T-helper 2 cell treated with Interferon-gamma antibody and Interleukin-4, amounts not matched to agents 5 μg/mL and 100 μg/mL, for 36 hours (primary cell): ENCODE results near the gene TMPRSS3.

Source experiments
- DNase-seq: peaks from one replicate; pipeline ENCODE4 v3.0.0; 2021; ENCODE audit warnings: low spot score
- H3K27ac Mint-ChIP-seq: one replicate; pipeline ENCODE4 v1.8.0; 2021; ENCODE audit warnings: mild to moderate bottlenecking, mixed read lengths
- H3K27me3 Mint-ChIP-seq: one replicate; pipeline ENCODE4 v1.8.0; 2021; ENCODE audit warnings: low read depth, mixed read lengths
- H3K36me3 Mint-ChIP-seq: one replicate; pipeline ENCODE4 v1.8.0; 2021; ENCODE audit warnings: low read depth, mixed read lengths
- H3K4me1 Mint-ChIP-seq: one replicate; pipeline ENCODE4 v1.8.0; 2021; ENCODE audit warnings: low read depth, mixed read lengths
- H3K4me3 Mint-ChIP-seq: one replicate; pipeline ENCODE4 v1.8.0; 2022; ENCODE audit warnings: mild to moderate bottlenecking, moderate library complexity, mixed read lengths
- H3K9me3 Mint-ChIP-seq: one replicate; pipeline ENCODE4 v1.8.0; 2021; ENCODE audit warnings: mixed read lengths

TMPRSS3 gene

GRCh38 chr21:42374457-42374856 lies 21.4 kb downstream of the TMPRSS3 start:
- H3K4me1 Mint-ChIP-seq = peaks cover 12% of the 10 kb centered on the region
- H3K9me3 Mint-ChIP-seq = no peaks in the 10 kb centered on the region
- no peak overlapping the region for H3K4me3 Mint-ChIP-seq
- H3K27ac Mint-ChIP-seq = peak overlapping the region; percentile 51
- H3K27me3 Mint-ChIP-seq = no peaks in the 10 kb centered on the region
- H3K36me3 Mint-ChIP-seq = no peaks in the 10 kb centered on the region
- no peak for DNase-seq

GRCh38 chr21:42373908-42374455 lies 21.9 kb downstream of the TMPRSS3 start:
- Mint-ChIP-seq H3K27me3 (no peaks in the 10 kb centered on the region), H3K36me3 (no peaks in the 10 kb centered on the region), H3K9me3 (no peaks in the 10 kb centered on the region), H3K4me3 (no peak overlapping the region), H3K27ac (peak overlapping the region; percentile 51), H3K4me1 (peaks cover 15% of the 10 kb centered on the region)
- DNase-seq = no peak

DNA sequence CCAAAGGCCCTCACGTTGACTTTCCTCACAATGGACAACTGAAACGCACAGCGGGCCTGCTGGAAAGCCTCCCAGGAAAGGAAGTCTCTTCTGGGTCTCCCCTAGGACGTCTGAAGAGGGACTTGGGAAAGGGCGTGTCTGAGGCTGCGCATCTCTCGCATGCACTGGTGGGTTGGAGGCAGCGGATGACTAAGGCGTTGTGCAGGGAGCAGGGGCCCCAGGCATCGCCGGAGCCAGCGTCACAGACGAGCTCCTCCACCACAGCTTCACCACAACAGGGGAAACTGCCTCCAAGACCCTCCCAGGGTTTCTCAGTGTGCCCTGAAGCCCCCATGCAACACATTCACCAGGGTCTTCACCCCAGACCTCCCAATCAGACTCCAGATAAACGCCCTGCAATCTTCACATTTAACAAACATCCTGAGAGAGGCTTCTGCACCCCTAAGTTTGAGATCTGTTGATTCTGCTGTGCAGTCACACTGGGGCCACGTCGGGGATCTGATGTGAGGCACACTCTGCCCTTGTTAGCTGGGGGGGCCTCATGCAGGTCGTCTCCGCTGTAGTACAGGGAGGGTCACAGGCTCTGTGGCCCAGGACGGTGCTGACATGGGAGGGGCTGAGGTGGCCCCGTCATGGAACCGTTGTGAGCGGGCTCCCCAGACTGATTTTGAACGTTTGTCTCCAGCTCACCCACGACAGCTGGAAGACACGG lies 22.5 kb downstream of the TMPRSS3 start:
- H3K4me1 Mint-ChIP-seq = peaks cover 17% of the 10 kb centered on the region
- H3K9me3 Mint-ChIP-seq = no peaks in the 10 kb centered on the region
- H3K36me3 Mint-ChIP-seq = no peaks in the 10 kb centered on the region
- H3K27me3 Mint-ChIP-seq = no peaks in the 10 kb centered on the region
- peak overlapping the region; percentile 42 for H3K4me3 Mint-ChIP-seq
- peak; percentile 46 for DNase-seq
- peak overlapping the region; percentile 81 for H3K27ac Mint-ChIP-seq

- Mint-ChIP-seq H3K27me3 (no peaks in the 10 kb centered on the region), H3K36me3 (no peaks in the 10 kb centered on the region), H3K9me3 (no peaks in the 10 kb centered on the region), H3K27ac (no peak overlapping the region), H3K4me3 (no peak overlapping the region), H3K4me1 (peaks cover 23% of the 10 kb centered on the region)
- DNase-seq = no peak
Observed at GRCh38 chr21:42370894-42371654, 24.8 kb downstream of the TMPRSS3 start.

- Mint-ChIP-seq H3K4me3 (no peak overlapping the region), H3K27ac (no peak overlapping the region), H3K36me3 (no peaks in the 10 kb centered on the region), H3K4me1 (peaks cover 22% of the 10 kb centered on the region), H3K27me3 (no peaks in the 10 kb centered on the region), H3K9me3 (no peaks in the 10 kb centered on the region)
- no peak for DNase-seq
Observed at GRCh38 chr21:42369821-42370220, 26.0 kb downstream of the TMPRSS3 start.

GRCh38 chr21:42367367-42368165 lies 28.3 kb downstream of the TMPRSS3 start:
- Mint-ChIP-seq H3K4me3 (no peak overlapping the region), H3K27me3 (no peaks in the 10 kb centered on the region), H3K36me3 (no peaks in the 10 kb centered on the region), H3K27ac (no peak overlapping the region), H3K4me1 (peaks cover 11% of the 10 kb centered on the region), H3K9me3 (no peaks in the 10 kb centered on the region)
- DNase-seq = no peak

- no peaks in the 10 kb centered on the region for H3K36me3 Mint-ChIP-seq
Observed at GRCh38 chr21:42366292-42367010, 29.4 kb downstream of the TMPRSS3 start, which contains the start of gene TFF1. TFF1 (minus strand) TSS chr21:42366535; CDS start chr21:42366495, 40 bp downstream.

GRCh38 chr21:42365770-42366169 lies 30.1 kb downstream of the TMPRSS3 start:
- no peak for DNase-seq
- no peaks in the 10 kb centered on the region for H3K9me3 Mint-ChIP-seq
- no peak overlapping the region for H3K27ac Mint-ChIP-seq
- H3K4me1 Mint-ChIP-seq = peaks cover 11% of the 10 kb centered on the region
- H3K4me3 Mint-ChIP-seq = no peak overlapping the region
- no peaks in the 10 kb centered on the region for H3K36me3 Mint-ChIP-seq
- peaks cover 8% of the 10 kb centered on the region for H3K27me3 Mint-ChIP-seq

More at GRCh38 chr21:42366292-42367010, 29.4 kb downstream of the TMPRSS3 start, which contains the start of gene TFF1:
- Mint-ChIP-seq H3K27ac (no peak within 1 kb of the TSS), H3K9me3 (no peaks in the 10 kb centered on the region), H3K4me1 (peaks cover 11% of the 10 kb centered on the region), H3K27me3 (peaks cover 6% of the 10 kb centered on the region), H3K4me3 (no peak within 1 kb of the TSS)
- DNase-seq = no peak

- no peaks in the 10 kb centered on the region for H3K36me3 Mint-ChIP-seq
- H3K27ac Mint-ChIP-seq = no peak overlapping the region
- no peaks in the 10 kb centered on the region for H3K9me3 Mint-ChIP-seq
- DNase-seq = no peak
- H3K4me1 Mint-ChIP-seq = peaks cover 11% of the 10 kb centered on the region
- peaks cover 8% of the 10 kb centered on the region for H3K27me3 Mint-ChIP-seq
- H3K4me3 Mint-ChIP-seq = no peak overlapping the region
Observed at GRCh38 chr21:42364304-42364865, 31.5 kb downstream of the TMPRSS3 start.

DNA sequence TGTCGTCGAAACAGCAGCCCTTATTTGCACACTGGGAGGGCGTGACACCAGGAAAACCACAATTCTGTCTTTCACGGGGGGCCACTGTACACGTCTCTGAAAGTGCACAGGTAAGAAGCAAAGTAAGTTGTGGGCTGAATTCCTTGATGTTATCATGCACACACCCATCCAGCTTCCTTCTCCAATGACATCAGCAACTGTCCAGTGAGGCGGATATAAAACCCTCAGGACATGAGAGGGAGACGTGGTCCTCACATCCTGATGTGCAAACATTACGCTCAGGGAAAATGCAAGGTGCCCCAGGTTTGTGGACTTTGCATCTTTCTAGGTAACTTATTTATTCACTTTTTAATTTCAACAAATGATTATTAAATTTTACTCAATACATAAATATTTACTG lies 32.5 kb downstream of the TMPRSS3 start:
- H3K4me1 Mint-ChIP-seq = peaks cover 6% of the 10 kb centered on the region
- H3K27ac Mint-ChIP-seq = no peak overlapping the region
- H3K9me3 Mint-ChIP-seq = peaks cover 4% of the 10 kb centered on the region
- peaks cover 12% of the 10 kb centered on the region for H3K27me3 Mint-ChIP-seq
- DNase-seq = no peak
- H3K4me3 Mint-ChIP-seq = no peak overlapping the region
- H3K36me3 Mint-ChIP-seq = no peaks in the 10 kb centered on the region

DNA sequence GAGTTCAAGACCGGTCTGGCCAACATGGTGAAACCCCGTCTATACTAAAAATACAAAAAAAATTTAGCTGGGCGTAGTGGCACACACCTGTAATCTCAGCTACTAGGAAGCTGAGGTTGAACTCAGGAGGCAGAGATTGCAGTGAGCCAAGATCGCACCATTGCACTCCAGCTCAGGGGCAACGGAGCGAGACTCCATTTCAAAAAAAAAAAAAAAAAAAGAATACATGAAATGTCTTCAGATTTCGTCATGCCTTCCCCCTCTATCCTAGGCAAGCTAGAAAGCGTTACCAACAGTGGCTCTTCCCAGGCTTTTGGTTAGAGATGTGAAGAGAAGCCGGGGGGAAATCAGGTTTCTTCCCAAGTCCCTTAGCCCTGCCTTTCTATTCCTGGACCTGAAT lies 33.2 kb downstream of the TMPRSS3 start:
- DNase-seq = no peak
- Mint-ChIP-seq H3K27me3 (peaks cover 13% of the 10 kb centered on the region), H3K9me3 (peaks cover 4% of the 10 kb centered on the region), H3K4me1 (peaks cover 3% of the 10 kb centered on the region), H3K4me3 (no peak overlapping the region), H3K36me3 (no peaks in the 10 kb centered on the region), H3K27ac (no peak overlapping the region)

DNA sequence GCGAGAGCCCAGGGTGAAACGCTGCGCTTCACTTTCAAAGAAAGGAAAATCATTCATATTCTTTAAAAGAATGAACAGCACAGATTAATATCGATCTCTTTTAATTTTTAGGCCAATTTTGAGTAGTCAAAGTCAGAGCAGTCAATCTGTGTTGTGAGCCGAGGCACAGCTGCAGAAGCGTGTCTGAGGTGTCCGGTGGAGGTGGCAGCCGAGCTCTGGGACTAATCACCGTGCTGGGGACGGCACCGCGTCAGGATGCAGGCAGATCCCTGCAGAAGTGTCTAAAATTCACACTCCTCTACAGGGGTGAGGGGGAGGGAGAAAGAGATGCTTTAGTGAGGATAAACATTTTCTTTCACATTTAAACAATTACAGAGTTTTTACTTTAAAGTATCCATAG lies 33.7 kb downstream of the TMPRSS3 start:
- Mint-ChIP-seq H3K36me3 (no peaks in the 10 kb centered on the region), H3K27ac (peak overlapping the region; percentile 9), H3K27me3 (peaks cover 13% of the 10 kb centered on the region), H3K4me3 (no peak overlapping the region), H3K9me3 (peaks cover 7% of the 10 kb centered on the region), H3K4me1 (no peaks in the 10 kb centered on the region)
- no peak for DNase-seq

- H3K27ac Mint-ChIP-seq = no peak overlapping the region
- no peaks in the 10 kb centered on the region for H3K4me1 Mint-ChIP-seq
- peaks cover 15% of the 10 kb centered on the region for H3K9me3 Mint-ChIP-seq
- H3K27me3 Mint-ChIP-seq = peaks cover 13% of the 10 kb centered on the region
- DNase-seq = no peak
- peaks cover 5% of the 10 kb centered on the region for H3K36me3 Mint-ChIP-seq
- no peak overlapping the region for H3K4me3 Mint-ChIP-seq
Observed at GRCh38 chr21:42361286-42361685, 34.6 kb downstream of the TMPRSS3 start.
